ENCODE data around the gene CHD2.

DNA sequence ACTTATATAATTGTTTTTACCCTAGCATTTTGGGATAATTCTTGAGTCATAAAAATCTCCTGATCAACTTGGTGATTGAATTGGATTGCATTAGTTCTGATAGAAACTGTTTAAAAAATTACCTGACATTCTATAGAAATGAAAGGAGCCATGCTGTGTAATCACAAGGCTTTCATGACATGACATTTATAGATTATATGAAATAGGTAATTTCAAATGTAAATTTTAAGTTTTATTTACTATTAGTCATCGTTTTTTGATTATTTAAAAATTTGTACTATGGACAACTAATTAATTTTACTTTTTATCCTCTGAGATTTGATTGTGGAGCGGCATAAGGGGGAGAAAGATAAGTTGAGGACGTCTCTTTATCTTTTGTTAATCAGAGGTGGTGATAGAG is 12.3 kb upstream of the CHD2 start:
- no peak for TF ChIP-seq CTCF (IDR thresholded peaks at IDR 0.05)
- TF ChIP-seq POLR2A (IDR thresholded peaks at IDR 0.05), result no peak
